Hepatocyte (in vitro differentiated cells): ENCODE results near the gene DCC.

Source experiments
- EZH2 ChIP-seq: fragments of 200-600 bp; sonication (generic); IDR thresholded peaks from 2 replicates; pipeline ENCODE4 v1.6.1; 2016; ENCODE audit warnings: antibody characterized with exemption, mild to moderate bottlenecking, borderline replicate concordance
- TF ChIP-seq, protein P1 (sequence below): fragments of 200-600 bp; sonication (generic); IDR thresholded peaks from 2 replicates; pipeline ENCODE4 v1.5.1; 2016; ENCODE audit warnings: antibody characterized with exemption, mild to moderate bottlenecking; ENCODE audit not compliant: poor library complexity

DNA sequence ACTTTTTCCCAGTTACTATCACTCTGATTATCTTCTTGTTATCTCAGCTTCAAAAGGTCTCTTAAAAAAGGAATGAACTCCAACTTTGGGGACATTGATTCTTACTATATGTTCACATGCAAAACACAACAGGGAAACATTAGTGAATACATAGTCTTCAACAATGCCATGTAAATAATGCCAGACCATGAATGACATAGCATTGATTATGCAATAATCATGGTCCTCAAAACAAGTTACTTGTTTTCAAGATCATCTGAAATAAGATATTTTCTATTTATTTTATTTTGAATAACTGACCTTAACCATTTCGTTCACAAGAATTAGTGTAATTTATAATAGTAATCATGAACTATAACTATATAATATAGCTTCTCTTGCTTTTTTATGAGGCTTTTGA, 982.2 kb downstream of the DCC start:
- TF ChIP-seq, protein P1, sequence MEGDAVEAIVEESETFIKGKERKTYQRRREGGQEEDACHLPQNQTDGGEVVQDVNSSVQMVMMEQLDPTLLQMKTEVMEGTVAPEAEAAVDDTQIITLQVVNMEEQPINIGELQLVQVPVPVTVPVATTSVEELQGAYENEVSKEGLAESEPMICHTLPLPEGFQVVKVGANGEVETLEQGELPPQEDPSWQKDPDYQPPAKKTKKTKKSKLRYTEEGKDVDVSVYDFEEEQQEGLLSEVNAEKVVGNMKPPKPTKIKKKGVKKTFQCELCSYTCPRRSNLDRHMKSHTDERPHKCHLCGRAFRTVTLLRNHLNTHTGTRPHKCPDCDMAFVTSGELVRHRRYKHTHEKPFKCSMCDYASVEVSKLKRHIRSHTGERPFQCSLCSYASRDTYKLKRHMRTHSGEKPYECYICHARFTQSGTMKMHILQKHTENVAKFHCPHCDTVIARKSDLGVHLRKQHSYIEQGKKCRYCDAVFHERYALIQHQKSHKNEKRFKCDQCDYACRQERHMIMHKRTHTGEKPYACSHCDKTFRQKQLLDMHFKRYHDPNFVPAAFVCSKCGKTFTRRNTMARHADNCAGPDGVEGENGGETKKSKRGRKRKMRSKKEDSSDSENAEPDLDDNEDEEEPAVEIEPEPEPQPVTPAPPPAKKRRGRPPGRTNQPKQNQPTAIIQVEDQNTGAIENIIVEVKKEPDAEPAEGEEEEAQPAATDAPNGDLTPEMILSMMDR = no peak
- no peak for TF ChIP-seq EZH2
